Activated CD4-positive, alpha-beta T cell treated with anti-CD3 and anti-CD28 coated beads for 48 hours (primary cell): ENCODE data around the gene SFT2D3.

Experiments
- DNase-seq: peaks from one replicate; pipeline ENCODE4 v3.0.0-alpha.2; 2020

SFT2D3 gene

DNA sequence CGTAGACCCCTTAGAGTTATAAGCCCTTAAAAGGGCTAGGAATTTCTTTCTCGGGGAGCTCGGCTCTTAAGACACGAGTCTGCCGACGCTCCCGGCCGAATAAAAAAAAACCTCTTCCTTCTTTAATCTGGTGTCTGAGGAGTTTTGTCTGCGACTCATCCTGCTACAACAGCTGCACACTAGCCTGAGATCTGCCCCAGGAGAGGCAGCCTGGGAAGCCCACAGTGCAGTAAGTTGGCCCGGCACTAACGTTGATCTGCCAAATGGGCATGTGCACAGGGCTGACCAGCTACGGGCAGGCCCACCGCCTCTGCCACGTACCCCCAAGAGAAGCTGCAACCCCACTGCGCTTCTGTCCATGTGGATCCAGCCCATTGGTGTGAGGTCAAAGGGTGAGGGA is 17.5 kb upstream of the SFT2D3 start:
- no peak for DNase-seq

DNA sequence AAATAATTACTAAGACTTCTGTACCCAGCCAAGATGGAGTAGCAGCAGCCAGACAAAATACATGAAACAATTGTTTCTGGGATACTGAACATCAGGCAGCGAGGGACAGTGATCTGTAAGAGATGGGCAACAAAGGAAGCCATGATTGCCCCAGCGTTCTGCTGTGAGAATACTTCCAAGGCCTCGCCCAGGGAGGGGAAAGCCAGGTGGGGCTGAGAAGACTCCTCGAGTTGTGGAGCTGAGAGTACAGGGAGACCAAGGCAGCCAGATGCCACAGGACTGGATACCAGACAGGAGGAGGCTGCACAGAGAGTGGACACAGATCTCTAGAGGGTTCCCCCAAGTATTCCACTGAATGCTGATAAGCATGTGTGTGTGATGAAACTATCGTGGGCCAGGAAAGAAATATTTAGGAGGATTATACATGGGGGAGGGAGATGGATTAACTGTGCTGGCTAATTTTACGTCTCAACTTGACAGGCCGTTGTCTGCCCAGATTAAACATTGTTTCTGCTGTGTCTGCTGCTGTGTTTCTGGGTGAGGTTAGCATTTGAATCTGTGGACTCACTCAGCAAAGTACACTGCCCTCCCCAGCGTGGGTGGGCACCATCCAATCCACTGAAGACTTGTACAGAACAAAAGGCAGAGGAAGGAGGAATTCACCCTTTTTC is 15.8 kb upstream of the SFT2D3 start:
- no peak for DNase-seq

DNA sequence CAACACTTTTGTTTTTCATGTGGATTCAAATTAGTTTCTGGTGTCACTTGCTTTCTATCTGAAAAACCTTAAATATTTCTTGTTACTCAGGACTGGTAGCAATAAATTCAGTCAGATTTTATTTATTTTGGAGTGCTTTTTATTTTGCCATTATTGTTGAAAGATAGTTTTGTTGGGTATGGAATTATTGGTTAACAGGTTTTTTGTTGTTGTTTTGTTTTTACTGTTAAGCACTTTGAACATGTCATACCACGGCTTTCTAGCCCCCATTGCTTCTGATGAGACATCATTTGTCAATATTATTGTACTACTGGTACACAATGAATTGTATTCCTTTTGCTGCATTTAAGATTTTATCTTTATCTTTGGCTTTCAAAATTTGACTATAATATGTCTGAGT is 12.9 kb upstream of the SFT2D3 start:
- DNase-seq, result no peak

DNA sequence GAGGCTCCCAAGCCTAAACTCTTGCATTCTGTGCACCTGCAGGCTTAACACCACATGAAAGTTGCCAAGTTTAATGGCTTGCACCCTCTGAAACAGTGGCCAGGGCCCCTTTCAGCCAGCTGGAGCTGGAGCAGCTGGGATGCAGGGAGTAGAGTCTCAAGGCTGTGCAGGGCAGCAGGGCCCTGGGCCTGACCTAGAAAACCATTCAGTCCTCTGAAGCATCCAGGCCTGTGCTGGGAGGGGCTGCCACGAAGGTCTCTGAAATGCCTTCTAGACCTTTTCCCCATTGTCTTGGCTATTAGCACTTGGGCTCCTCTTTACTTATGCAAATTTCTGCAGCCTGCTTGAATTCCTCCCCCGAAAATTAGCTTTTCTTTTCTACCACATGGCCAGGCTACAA is 10.6 kb upstream of the SFT2D3 start:
- no peak for DNase-seq

DNA sequence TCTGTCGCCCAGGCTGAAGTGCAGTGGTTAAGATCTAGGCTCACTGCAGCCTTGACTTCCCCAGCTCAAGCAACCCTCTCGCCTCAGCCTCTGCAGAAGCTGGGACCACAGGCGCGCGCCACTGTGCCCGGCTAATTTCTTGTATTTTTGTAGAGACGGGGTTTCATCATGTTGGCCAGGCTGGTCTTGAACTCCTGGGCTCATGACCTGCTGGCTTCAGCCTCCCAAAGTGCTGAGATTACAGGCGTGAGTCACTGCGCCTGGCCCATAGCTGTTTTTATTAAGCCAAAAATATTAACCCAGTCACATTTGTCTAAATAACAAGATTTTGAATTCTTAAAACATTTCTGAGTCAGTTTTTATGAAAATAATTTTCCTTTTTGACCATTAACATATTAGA is 6.3 kb upstream of the SFT2D3 start:
- no peak for DNase-seq

DNA sequence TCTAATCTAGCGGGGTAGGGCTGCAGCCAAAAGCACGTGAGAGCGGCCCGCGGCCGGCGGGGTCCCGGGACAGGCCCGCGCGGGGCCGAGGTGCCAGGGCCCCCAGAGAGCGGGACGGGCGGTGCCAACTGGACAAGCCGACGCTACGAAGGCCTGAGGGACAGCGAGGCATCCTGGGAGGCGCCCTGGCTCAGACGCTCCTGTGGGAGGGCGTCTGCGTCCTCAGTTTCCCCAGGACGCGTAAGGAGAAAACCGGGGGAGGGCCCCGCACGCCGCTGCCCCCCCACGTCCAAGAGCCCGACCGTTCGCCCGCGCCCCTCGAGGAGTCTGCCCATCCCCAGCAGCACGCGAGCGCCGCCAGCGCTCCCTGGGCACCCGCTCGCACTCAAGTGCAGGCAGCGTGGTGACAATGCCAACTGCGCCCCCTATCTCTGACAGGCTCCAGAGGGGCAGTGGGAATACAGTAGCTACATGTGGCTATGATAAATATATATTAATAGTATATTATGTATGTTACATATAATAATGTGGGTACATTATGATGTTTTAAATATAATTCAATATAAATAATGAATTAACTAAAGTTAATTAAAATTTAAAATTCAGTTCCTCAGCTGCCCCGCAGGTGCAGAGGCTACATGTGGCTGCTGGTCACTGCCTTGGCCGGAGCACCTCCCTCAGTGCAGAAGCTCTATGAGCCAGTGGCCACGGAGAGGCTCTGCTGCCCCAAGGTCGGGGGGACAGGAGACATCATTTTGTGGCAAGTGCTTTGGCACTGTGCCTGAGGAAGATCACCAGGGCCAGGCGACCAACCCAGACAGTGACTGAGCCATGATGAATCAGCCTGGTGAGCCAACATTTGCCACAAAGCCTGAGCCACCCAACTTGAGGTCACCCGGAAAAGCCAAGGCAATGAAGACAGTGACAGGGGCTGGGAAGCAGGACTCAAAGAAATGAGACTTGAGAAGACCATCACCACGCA is 5.5 kb upstream of the SFT2D3 start:
- DNase-seq, result peak; percentile 66

DNA sequence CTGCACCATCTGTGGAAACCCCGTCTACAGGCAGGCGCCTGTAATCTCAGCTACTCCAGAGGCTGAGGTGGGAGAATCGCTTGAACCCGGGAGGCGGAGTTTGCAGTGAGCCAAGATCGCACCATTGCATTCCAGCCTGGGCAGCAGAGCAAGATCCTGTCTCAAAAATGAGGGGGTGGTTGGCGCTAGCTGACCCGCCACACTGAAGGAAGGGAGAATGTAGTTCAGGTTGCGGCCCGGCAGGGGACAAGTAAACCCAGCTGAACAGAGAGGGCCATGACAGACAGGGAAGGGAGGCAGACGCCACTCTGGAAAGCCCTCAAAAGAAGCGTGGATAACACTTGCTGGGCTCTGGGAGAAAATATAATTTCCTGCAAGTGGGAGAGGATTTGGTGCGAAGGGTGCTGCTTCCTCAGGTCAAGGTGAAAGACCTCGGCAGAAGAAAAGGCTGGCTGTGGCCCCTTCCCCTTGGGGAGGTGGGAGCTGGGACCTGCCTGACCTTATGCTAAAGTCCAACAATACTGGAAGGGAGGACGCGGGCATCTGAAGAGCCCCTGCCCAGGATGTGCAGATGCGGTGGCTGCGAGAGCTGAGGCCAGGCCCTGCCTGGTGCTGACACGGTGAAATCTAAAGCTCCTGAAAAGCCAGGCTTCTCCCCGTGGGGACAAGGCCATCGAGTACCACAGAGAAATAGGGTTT is 3.7 kb upstream of the SFT2D3 start:
- DNase-seq, result no peak

DNA sequence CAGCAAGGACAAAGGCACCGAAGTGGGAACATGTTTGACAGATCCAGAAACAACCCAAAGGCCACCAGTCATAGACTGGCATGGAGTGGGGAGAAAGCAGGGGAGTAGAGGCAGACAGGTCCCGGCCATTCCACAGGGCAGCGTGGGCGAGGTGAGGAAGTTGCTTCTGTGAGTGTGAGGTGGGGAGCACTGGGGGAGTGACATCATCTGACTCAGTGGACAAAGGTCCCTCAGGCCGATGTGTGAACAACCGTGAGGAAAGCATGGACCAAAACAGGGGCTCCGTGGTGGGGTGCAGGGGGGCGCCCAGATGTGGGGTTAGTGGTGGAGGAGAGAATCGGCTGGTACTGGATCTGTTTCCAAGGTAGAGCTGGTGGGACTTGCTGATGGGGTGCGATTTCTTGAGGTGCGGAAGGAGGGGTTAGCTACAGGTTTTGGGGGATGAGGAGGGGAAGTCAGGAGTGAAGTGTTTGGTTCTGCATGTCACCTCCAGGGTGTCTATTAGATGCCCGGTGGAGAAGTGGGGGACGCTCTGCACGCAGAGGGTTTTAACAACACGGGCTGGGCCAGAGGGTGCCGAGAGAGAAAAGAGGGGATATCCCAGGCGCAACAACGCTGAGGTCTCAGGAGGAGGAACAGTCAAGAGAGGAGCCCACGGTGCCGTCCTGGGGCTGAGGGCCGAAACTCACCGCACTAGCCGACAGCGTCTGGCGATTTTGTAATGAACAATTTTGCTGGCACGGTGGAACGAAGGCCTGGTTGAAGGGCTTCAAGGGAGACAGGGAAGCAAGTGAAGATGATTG is 2.5 kb upstream of the SFT2D3 start:
- no peak for DNase-seq

DNA sequence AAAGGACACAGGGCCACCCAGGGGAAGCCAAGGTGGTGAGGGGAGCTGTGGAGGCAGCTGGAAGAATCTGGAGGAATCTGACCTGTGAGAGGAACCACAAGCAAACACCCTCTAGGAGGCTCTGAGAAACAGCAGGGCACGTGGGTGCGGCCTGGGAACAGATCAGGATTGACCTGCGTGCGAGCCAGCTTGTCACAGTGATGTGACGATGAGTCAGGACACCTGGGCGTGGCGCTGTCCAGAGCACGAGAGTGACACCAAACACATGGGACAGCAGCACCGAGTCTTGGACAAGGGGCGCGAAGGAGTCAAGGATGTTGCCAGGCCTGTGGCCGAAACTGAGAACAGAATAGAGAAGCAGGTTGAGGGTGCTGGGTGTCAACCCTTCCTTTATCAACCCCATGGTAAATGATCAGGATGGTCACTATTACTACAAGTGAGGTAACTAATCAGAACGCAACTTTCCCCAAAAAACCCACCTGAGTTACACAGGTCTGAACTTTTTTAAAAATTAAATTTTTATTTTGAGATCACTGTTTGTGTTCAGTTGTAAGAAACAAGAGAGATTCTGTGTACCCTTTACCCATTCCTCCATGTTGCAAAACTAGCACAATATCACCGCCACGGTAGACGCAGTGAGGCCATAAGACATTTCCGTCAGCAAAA is 637 bp upstream of the SFT2D3 start:
- peak; percentile 41 for DNase-seq

DNA sequence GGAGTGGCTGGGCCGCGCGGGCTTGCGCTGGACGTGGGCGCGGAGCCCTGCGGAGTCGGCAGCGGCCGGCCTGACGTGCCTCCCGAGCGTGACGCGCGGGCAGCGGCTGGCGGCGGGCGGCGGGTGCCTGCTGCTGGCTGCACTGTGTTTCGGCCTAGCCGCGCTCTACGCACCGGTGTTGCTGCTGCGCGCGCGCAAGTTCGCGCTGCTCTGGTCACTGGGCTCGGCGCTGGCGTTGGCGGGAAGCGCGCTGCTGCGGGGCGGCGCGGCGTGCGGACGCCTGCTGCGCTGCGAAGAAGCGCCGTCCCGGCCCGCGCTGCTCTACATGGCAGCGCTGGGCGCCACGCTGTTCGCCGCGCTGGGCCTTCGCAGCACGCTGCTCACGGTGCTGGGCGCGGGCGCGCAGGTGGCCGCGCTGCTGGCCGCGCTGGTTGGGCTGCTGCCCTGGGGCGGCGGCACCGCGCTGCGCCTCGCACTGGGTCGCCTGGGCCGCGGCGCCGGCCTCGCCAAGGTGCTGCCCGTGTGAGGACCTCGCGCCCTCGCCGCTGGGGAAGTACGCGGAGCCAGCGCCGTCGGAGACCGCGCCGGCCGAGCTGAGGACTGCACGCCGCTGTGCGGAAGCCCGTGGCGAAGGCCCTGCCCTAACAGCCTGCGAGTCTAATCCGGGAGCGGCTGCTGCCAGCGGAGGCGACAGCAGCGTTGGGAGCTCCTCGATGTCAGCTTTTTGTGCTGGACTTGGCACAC is 526 bp downstream of the SFT2D3 start:
- DNase-seq, result peak; percentile 85

DNA sequence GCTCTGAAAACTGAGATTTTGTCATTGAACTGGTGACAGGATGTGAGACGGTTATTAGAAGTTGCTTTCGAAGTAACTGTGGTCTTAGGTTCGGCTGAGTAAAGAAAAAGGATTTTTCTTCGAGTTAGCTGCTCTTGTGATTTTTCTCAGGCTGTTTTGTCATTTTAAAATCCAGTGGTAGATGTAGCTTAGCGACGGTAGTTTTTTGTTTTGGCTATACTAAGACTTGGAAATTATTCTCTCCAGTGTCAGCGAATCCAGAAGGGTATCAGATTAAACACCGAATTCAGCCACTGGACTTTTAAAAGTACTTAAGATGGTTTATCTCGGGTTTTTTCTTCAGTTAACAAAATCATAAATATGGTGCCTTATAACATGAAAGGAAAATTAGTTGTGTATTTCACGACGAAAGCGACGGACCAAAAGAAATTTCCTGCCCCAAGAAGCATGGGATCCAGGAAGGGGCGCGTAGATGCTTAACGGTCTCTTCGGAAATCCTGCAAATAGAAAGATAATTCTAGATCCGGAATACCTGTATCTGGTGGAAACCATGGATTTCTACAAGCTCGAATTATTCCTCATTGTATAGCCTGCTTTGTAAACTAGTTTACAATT is 1.2 kb downstream of the SFT2D3 start:
- no peak for DNase-seq

DNA sequence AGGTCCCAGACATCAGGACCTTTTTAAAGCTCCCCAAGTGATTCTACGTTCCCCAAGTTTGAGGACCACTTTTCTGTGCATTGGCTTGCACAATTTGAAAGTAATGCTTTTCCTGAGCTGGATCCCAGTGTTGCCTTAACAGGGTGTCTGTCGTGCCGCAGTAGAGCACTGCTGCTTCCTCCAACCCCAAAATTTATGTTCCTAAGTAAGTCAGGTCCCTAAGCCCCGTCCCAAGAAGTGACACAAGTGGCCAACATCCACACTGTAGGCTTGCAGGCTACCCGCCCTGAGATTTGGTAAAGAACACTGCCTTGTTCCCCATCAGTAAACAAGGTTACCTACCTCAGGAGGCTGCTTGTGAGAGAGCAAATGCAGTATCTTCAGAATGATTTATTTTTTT is 2.0 kb downstream of the SFT2D3 start:
- DNase-seq, result no peak

DNA sequence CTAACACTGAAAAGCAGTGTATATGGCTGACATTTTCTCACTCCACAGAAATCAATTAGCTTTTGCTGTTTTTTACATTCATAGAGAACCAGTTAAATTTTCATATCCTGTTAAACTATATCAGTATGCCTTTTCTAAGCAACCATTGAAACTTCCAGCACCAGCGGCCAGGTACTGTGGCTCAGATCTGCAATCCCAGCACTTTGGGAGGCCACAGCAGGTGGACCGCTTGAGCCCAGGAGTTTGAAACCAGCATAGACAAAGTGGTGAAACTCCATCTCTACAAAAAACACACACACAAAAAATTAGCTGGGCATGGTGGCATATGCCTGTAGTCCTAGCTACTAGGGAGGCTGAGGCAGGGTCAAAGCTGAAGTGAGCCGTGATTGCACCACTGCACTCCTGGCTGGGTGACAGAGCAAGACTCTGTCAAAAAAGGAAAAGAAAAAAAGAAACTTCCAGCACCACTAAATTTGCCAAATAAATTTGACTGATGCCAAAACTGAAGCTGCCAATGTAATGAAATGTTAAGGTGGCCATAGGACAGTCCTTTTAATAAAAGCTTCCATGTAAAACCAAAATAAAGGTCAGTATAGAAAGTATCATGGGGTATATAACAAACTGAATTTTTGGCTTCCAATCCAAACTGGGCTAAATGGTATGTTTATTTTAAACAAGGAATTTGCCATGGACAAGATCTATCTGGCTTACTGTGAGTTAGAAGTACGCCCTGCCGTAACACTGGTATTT is 3.5 kb downstream of the SFT2D3 start:
- no peak for DNase-seq

DNA sequence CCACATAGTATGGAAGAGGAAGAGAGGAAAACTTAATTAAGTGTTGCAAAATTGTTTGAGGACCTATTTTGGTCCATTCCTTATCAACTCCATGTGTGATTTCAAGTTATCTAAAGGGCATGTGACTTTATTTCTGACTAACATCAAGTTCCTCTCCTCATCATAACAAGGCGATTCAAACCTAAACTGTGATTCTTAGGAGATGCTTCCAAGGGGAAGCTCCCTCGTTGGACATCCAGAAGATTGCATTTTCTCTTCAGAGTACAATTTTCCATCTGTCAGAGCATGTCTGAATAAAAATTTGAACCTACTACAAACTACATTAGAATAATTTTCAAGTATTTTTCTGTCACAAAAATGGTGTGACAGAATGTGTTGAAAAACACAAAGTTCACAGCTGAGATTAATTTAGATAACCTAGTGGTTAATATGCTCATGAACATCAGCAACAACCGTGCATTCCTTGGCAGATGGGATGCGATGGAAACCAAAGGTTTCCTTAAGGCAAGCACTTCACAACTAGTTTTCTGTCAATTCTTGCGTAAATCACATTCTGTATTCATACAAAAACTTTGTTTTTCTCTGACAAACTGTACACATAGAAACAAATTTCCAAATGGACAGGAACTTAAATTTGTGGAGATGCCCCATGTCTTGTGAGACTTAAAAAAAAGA is 4.2 kb downstream of the SFT2D3 start:
- DNase-seq, result no peak

DNA sequence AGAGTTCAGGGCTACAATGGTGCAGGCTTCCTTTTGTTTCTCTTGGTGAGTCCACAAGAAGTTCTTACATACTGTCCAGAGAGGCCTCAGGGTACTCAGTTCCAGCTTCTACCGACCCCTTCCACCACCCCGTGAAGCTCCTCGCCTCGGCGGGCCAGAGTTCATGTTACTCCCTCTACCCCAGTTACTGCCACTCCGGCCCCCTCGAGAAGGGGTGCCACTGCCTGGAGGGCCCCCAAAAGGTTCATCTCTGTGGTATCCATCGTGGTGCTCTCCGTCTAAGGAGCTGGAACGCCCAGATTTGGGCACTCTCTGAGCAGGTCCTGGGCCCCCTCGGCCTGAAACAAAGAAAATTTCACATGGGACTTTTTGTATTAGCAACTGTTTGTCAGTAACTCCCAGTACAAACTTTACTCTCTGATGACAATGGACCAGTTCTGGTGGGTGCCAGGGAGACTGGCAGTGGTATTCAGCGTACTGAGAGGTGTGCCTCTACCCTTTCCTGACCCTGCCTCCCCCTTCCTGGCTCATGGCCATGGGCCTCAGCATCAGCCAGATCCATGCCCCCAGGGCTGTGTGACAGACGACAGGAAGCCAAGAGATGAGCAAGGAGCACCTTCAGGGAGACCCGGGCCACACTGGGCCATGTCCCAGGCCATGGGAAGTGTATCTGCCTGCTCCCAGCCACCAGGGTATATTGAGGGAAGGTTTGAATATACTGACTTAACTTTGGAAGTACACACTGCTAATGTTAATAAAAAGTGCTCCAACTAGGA is 5.1 kb downstream of the SFT2D3 start:
- no peak for DNase-seq

DNA sequence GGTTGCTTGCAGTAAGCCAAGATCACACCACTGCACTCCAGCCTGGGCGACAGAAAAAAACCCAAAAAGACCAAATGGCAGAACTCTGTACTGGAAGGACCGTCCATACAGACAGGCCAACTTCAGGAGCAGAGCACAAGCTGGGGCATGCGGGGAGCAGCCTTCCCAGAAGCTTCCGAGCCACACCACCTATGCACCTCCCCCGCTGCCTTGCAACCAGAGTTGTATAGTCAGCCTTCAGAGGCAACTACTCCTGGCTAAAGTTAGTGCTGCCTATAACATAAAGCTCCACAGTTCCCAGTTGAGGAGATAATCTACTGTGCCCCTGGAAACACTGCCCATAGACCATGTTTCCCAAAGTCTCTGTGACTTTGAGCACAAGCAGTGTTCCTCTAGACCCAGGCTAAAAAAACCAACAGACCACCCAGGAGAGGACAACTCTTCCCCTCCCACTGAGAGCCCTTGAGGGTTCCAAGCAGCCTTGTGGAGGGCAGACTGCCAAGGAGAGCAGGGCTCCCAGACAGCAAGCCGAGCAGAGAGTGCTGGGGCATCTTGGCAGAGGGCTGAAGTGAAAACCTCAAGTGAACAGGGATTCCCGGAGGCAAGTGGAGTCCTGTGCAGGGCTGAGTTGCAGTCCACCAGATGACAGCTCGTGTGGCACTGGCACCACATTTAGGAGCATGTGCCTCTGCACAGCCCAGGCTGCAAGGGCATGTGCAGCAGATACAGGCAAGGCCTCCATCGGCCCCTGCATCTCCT is 6.8 kb downstream of the SFT2D3 start:
- DNase-seq, result no peak

DNA sequence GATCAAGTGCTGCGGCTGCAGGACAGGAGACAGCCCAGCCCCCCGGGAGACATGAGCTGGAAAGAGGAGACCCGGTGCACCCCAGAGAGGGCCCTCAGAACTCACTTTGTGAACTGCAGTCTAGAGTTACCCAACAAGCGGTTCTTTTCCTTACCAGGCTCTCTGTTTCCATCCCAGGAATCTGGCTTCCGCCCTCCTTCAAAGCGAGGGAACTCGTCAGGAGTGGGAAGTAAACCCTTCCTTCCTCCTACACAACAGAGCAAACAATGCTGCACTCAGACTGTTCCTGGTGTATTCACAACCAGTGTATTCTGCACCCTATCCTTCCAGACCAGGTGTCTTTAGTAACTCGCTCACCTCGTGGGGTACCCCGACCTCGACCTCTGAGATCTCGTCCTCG is 8.0 kb downstream of the SFT2D3 start:
- DNase-seq, result no peak

DNA sequence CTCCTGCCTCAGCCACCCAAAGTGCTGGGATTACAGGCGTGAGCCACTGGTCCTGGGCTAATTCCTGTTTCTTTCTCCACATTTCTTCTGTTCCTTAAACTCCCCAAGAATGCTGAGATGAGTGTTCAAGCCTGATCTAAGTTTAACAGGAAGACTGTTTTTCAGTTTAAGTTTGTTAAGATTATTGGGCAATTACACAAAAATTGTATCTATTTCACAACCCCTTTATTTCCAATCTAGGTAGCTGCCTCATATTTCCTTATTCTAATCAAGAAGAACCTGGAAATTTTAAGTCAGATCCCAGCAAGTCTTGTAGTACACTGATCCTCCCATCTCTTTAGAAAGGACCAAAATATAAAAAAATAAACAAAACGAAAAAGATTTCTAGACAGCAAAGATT is 11.7 kb downstream of the SFT2D3 start:
- DNase-seq, result no peak
